Stimulated activated CD8-positive, alpha-beta memory T cell treated with anti-CD3 and anti-CD28 coated beads, Interleukin-15, amount 100 ng/mL, for 24 hours (primary cell): Measurements from ENCODE around the gene ANKRD11.
"Not testable (repeated sequence)": the region's sequence is repeated elsewhere in the genome, so short reads cannot be mapped to it uniquely, and the experiment has no call there.

Experiments
- DNase-seq: peaks from one replicate; pipeline ENCODE4 v3.0.0-alpha.2; 2020; ENCODE audit warnings: low read depth

Gene ANKRD11

GRCh38 chr16:89450537-89450936 lies 39.8 kb downstream of the ANKRD11 start:
- no peak for DNase-seq

DNA sequence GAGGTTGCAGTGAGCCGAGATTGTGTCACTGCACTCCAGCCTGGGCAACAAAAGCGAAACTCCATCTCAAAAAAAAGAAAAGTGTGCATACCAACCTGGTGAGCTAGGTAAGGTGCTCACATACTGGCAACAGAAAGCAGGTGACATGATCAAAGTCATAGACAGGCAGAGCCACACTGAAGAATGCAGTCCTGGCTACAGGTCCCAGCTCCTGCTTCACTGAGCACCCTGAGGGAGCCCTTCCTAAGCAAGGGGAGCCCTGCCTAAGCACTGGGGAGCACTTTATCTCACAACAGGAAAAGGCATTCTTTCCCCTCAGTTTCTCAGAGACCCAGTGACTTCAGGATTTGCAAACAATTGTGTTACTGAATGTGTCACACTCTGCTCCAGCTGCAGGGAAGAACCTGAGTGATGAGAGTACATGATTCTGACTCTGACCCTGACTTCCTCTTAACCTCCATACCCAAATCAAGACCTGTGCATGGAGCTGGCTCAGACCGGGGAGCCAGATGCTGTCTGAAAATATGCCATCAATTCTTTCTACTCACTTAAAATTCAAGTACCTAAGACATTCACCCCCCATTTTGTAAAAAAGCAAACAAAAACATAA lies 40.5 kb downstream of the ANKRD11 start:
- no peak for DNase-seq

GRCh38 chr16:89448656-89449055 lies 41.7 kb downstream of the ANKRD11 start:
- no peak for DNase-seq

GRCh38 chr16:89446975-89447293 lies 43.4 kb downstream of the ANKRD11 start:
- DNase-seq, result no peak

GRCh38 chr16:89446136-89446974 lies 44.0 kb downstream of the ANKRD11 start:
- no peak for DNase-seq

DNA sequence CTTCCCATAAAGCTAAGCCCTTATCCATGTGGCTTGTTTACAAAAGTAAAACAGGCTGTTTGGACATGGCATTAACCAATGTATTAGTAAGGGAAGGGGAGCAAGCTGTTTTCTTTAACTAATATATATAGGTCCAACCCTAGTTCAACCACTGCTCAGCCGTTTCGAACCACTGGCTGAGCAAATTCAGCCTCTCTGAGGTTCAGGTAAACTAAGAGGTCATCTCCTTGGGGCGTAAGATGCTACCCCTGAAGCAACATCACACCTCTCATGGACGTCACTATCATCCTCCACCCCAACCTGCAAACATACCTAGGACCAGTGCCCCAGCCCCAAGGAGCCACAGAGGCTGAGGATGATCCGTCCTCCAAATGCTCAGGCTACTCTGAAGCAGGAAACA lies 45.2 kb downstream of the ANKRD11 start:
- DNase-seq, result no peak

GRCh38 chr16:89444728-89445127 lies 45.6 kb downstream of the ANKRD11 start:
- no peak for DNase-seq

DNA sequence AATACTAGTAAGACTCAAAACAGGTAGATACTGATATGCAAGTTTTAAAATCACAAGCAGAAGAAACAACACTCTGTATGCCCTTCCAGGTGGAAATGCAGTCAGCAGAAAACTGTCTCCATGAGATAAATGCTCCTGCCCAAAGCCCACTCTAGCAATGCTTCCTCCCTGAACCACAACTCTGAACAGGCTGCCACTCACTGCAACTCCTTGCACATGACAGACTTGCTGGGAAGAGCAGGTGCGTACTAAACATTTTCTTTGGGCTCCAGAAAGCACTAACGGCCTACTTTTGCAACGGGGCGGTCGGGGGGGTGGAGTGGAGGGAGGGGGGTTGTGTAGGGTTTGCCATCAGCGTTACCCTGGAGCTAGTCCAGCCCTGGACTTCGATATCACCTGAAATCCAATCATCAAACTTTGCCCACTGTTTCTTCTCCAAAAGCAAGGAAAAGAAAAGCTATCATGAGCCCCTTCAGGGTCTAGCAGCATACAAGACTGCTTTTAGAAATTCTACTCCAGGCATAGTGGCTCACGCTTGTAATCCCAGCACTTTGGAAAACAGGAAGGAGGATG lies 46.1 kb downstream of the ANKRD11 start:
- DNase-seq, result no peak

GRCh38 chr16:89443727-89444084 lies 46.7 kb downstream of the ANKRD11 start:
- no peak for DNase-seq

GRCh38 chr16:89442990-89443726 lies 47.2 kb downstream of the ANKRD11 start:
- DNase-seq, result no peak

- no peak for DNase-seq
Observed at GRCh38 chr16:89442588-89442987, 47.8 kb downstream of the ANKRD11 start.

GRCh38 chr16:89439659-89440058 lies 50.7 kb downstream of the ANKRD11 start:
- DNase-seq, result no peak

GRCh38 chr16:89437991-89438390 lies 52.4 kb downstream of the ANKRD11 start:
- DNase-seq, result no peak

- DNase-seq, result no peak
Observed at GRCh38 chr16:89437251-89437987, 52.9 kb downstream of the ANKRD11 start.

DNA sequence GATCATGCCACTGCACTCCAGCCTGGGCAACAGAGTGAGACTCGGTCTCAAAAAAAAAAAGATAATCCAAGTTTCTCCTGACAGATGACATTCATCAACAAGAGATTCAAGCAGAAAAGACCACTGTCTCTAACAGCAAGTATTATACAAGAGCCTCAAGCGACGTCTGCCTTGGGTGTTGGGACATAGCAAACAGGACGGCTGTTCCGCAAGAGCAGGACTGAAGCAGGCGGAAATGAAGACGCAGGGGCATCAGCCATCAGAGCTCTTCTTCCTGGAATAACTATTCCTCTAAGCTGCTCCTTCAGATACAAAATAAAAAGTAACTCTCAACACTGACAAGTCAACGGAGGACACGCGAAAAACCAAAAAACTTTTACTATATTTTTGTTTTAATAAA lies 54.0 kb downstream of the ANKRD11 start:
- DNase-seq, result no peak

GRCh38 chr16:89435059-89435458 lies 55.3 kb downstream of the ANKRD11 start:
- not testable (repeated sequence) for DNase-seq

GRCh38 chr16:89434490-89434889 lies 55.9 kb downstream of the ANKRD11 start:
- no peak for DNase-seq

DNA sequence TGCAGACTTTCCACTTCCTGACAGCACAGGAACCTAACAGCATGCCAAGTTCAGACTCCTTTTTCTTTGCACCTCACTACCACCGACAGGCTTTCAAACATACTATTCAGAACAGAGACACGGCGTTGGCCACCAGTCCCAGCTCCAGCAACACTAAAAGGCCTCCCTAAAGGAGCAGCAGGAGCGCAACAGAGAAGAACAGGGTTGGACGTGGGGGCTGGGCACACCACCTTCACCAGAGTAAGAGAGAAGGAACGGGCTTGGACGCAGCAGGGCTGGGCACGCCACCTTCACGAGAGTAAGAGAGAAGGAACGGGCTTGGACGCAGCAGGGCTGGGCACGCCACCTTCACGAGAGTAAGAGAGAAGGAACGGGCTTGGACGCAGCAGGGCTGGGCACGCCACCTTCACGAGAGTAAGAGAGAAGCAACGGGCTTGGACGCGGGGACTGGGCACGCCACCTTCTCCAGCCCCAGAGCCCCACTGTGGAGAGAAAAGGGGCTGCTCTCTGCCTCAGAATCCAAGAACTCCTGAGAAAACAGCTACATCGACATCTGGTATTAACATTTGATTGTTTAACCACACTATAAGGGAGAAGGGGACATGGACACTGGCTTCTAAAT lies 56.9 kb downstream of the ANKRD11 start:
- DNase-seq, result not testable (repeated sequence)

DNA sequence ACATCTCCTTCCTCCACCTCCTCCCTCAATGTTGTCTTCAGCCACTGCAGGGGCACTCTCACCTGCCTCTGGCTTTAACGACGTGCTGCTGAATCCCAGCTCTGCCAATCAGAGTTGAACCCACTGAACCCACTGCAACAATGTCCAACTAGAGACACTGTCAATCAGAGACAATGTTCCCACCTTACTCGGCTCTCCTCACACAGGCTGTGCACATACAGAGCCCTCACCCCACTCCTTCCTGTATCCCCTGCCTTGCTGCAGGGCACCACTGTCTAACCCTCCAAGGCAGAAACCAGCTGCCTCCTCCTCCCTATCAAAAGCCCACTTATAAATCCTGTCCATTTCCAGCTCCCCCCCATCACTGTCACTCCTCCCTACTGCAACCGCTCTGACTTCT lies 58.7 kb downstream of the ANKRD11 start:
- no peak for DNase-seq

GRCh38 chr16:89431158-89431584 lies 59.2 kb downstream of the ANKRD11 start:
- no peak for DNase-seq

- no peak for DNase-seq
Observed at GRCh38 chr16:89430436-89431157, 59.8 kb downstream of the ANKRD11 start.
